PFSK-1 (cell line): Measurements from ENCODE around the gene LSS.

ENCODE experiments used
- FOXP2 ChIP-seq: optimal IDR thresholded peaks from 2 replicates; pipeline ENCODE3; 2011; ENCODE audit warnings: borderline replicate concordance, control low read depth, inconsistent platforms; ENCODE audit not compliant: insufficient read depth; ENCODE audit errors: extremely low read length, extremely low read depth
- POLR2AphosphoS5 ChIP-seq: IDR thresholded peaks from 2 replicates; pipeline ENCODE4 v1.6.1; 2012; ENCODE audit warnings: low read depth, mild to moderate bottlenecking, control low read depth, low read length, moderate library complexity
- SIN3A ChIP-seq: IDR thresholded peaks from 2 replicates; pipeline ENCODE4 v1.6.1; 2012; ENCODE audit warnings: mild to moderate bottlenecking, low read length, moderate library complexity, borderline replicate concordance; ENCODE audit not compliant: insufficient read depth
- TAF1 ChIP-seq: IDR thresholded peaks from 2 replicates; pipeline ENCODE4 v1.6.1; 2012; ENCODE audit warnings: low read length, control low read depth, borderline replicate concordance; ENCODE audit not compliant: insufficient read depth
- TF ChIP-seq, protein P1 (sequence below), 2 experiments: IDR thresholded peaks; 2 replicates each; pipeline versions ENCODE4 v1.6.1 to v1.8.0; 2011 to 2012; ENCODE audit warnings: low read depth in 2 of 2, low read length in 2 of 2, control low read depth in 1 of 2, inconsistent platforms in 1 of 2, mild to moderate bottlenecking in 1 of 2, moderate library complexity in 1 of 2; ENCODE audit not compliant: insufficient read depth in 1 of 2

LSS gene

GRCh38 chr21:46180778-46181391 lies 47.7 kb downstream of the LSS start:
- TF ChIP-seq POLR2AphosphoS5 (no peak), FOXP2 (no peak), TAF1 (no peak), SIN3A (no peak)
- TF ChIP-seq, protein P1, sequence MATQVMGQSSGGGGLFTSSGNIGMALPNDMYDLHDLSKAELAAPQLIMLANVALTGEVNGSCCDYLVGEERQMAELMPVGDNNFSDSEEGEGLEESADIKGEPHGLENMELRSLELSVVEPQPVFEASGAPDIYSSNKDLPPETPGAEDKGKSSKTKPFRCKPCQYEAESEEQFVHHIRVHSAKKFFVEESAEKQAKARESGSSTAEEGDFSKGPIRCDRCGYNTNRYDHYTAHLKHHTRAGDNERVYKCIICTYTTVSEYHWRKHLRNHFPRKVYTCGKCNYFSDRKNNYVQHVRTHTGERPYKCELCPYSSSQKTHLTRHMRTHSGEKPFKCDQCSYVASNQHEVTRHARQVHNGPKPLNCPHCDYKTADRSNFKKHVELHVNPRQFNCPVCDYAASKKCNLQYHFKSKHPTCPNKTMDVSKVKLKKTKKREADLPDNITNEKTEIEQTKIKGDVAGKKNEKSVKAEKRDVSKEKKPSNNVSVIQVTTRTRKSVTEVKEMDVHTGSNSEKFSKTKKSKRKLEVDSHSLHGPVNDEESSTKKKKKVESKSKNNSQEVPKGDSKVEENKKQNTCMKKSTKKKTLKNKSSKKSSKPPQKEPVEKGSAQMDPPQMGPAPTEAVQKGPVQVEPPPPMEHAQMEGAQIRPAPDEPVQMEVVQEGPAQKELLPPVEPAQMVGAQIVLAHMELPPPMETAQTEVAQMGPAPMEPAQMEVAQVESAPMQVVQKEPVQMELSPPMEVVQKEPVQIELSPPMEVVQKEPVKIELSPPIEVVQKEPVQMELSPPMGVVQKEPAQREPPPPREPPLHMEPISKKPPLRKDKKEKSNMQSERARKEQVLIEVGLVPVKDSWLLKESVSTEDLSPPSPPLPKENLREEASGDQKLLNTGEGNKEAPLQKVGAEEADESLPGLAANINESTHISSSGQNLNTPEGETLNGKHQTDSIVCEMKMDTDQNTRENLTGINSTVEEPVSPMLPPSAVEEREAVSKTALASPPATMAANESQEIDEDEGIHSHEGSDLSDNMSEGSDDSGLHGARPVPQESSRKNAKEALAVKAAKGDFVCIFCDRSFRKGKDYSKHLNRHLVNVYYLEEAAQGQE (IDR thresholded peaks at IDR 0.05; ENCODE audit: insufficient read depth in 1 of 2, low read depth in 2 of 2, low read length in 2 of 2): no peak

DNA sequence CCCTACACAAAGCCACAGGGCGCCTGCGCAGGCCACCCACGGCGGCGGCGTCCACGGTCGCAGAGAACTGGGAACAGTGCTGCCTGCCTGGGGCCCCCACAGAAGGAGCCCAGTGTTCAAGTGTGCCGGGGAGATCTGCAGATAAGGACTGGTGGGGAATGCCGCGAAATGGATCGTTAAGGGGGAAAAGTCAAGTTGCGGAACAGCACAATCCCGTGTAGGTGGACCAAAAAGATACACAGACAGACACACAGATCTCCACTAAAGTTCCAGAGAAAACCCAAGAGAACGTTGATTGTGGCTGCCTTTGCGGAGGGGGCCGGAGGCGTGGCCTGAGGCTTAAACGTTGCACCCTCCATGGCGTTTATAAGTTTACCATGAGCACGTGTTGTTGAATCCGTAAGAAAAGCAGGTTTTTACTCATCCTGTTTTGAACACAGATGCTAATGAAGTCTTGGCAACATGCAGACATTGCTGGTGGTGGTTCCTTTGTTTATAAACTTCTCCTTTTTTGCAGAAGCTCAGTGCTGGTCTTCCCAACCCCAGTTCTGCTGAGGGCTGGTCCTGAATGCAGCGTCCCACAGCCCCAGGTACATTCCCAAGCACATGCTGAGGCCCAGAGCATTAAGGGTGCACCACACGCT lies 48.4 kb downstream of the LSS start:
- TF ChIP-seq FOXP2 (no peak), POLR2AphosphoS5 (no peak), TAF1 (no peak), SIN3A (no peak)
- TF ChIP-seq, protein P1 (IDR thresholded peaks at IDR 0.05; ENCODE audit: insufficient read depth in 1 of 2, low read depth in 2 of 2, low read length in 2 of 2): no peak

- TF ChIP-seq FOXP2 (no peak), TAF1 (no peak), POLR2AphosphoS5 (no peak), SIN3A (no peak)
- TF ChIP-seq, protein P1 (IDR thresholded peaks at IDR 0.05; ENCODE audit: insufficient read depth in 1 of 2, low read depth in 2 of 2, low read length in 2 of 2): no peak
These were observed 48.9 kb downstream of the LSS start for GRCh38 chr21:46179708-46180078.

DNA sequence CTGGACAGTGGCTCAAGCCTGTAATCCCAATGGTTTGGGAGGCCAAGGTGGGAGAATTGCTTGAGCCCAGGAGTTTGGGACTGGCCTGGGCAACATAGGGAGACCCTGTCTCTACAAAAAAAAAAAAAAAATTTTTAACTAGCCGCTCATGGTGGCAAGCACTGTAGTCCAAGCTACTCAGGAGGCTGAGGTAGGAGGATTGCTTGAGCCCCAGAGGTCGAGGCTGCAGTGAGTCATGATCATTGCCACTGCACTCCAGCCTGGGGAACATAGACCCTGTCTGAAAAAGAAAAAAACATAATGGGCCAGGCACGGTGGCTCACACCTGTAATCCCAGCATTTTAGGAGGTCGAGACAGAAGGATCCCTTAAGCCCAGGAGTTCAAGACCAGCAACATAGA lies 49.6 kb downstream of the LSS start:
- TF ChIP-seq TAF1 (no peak), FOXP2 (no peak), POLR2AphosphoS5 (no peak)

GRCh38 chr21:46173573-46173972 lies 55.0 kb downstream of the LSS start:
- no peak for TF ChIP-seq POLR2AphosphoS5
- no peak for TF ChIP-seq FOXP2
- TF ChIP-seq TAF1: no peak
- TF ChIP-seq, protein P1 (IDR thresholded peaks at IDR 0.05; ENCODE audit: insufficient read depth in 1 of 2, low read depth in 2 of 2, low read length in 2 of 2): no peak
- no peak for TF ChIP-seq SIN3A
